IPS-20b (cell line): ENCODE data around the gene SLC25A22.

Experiments used
- H3K27ac ChIP-seq: one replicate; pipeline ENCODE4 v1.5.1; 2013; ENCODE audit warnings: low read length
- H3K27me3 ChIP-seq: 2 replicates; pipeline ENCODE4 v1.6.1; 2013; ENCODE audit warnings: mild to moderate bottlenecking, low read length, inconsistent platforms; ENCODE audit not compliant: insufficient read depth
- H3K36me3 ChIP-seq: 2 replicates; pipeline ENCODE4 v1.6.1; 2013; ENCODE audit warnings: low read depth, mild to moderate bottlenecking, inconsistent platforms, low read length, moderate library complexity; ENCODE audit not compliant: insufficient read depth
- H3K4me1 ChIP-seq: 2 replicates; pipeline ENCODE4 v1.6.1; 2013; ENCODE audit warnings: mild to moderate bottlenecking, control low read depth, inconsistent platforms, low read length, moderate library complexity; ENCODE audit not compliant: insufficient read depth
- H3K4me3 ChIP-seq: 2 replicates; pipeline ENCODE4 v1.5.1; 2013; ENCODE audit warnings: mild to moderate bottlenecking, low read length, inconsistent platforms
- H3K9ac ChIP-seq: 2 replicates; pipeline ENCODE4 v1.6.1; 2013; ENCODE audit warnings: low read depth, mild to moderate bottlenecking, inconsistent platforms, low read length, moderate library complexity
- H3K9me3 ChIP-seq: 2 replicates; pipeline ENCODE4 v1.6.1; 2013; ENCODE audit warnings: mild to moderate bottlenecking, low read depth, low read length, inconsistent platforms; ENCODE audit not compliant: insufficient read depth

The SLC25A22 gene

DNA sequence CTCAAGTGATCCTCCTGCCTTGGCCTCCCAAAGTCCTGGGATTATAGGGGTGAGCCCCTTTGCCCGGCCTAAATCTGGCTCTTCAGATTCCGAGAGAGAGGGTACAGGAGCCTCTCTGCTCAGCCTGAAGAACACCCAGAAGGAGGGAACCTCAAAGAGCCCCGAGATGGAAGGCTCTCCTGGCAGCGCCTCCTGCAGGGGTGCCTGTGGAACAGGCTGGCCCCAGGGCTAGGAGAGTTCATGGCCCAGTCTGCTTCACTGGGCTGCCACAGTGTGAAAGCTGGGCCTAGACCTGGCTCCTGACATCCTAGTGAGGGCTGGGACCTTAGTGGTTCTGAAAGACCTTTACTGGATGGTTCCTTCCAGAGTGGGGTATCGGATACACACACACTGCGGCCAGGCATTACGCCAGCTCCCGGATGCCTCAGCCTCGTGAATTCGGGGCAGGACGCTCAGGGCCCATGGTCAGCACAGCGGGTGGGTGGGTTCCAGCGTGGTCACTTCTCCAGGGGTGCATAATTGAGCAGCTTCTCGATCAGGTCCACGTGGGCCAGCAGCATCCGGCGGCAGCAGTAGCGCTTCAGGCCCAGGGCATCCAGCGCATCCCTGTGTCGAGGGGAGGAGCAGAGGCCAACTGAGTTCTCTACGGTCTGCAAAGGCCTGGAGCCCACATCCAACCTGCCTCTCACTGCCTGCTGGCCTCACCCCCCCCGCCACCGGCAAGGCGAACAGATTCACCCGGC is 42.0 kb upstream of the SLC25A22 start:
- Histone ChIP-seq H3K36me3 (peaks cover 43% of the 10 kb centered on the region), H3K4me3 (no peak overlapping the region), H3K9ac (no peak overlapping the region), H3K4me1 (peaks cover 10% of the 10 kb centered on the region; the same call in 1 of the 2 replicates), H3K27me3 (no peaks in the 10 kb centered on the region), H3K9me3 (no peaks in the 10 kb centered on the region), H3K27ac (no peak overlapping the region)

DNA sequence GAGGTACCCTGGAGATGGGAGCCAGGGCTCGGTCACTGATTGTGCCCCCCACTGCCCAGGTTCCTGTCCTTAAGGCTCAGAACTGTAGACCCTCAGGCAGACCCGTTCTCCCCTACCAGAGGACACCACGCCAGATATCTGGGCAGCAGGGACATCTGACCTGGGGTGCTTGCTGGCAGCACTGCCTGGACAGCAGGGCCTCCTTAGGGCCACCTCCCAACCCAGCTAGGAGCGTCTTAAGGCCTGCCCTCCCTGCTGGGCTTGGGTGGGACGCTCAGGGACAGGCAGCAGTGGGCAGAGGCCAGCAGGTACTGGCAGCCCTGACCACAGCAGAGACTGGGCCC is 41.2 kb upstream of the SLC25A22 start:
- peaks cover 43% of the 10 kb centered on the region for H3K36me3 ChIP-seq
- H3K9me3 ChIP-seq: no peaks in the 10 kb centered on the region
- no peaks in the 10 kb centered on the region for H3K27me3 ChIP-seq
- no peak overlapping the region for H3K9ac ChIP-seq
- H3K27ac ChIP-seq: no peak overlapping the region
- no peak overlapping the region for H3K4me3 ChIP-seq
- H3K4me1 ChIP-seq: peaks cover 10% of the 10 kb centered on the region

DNA sequence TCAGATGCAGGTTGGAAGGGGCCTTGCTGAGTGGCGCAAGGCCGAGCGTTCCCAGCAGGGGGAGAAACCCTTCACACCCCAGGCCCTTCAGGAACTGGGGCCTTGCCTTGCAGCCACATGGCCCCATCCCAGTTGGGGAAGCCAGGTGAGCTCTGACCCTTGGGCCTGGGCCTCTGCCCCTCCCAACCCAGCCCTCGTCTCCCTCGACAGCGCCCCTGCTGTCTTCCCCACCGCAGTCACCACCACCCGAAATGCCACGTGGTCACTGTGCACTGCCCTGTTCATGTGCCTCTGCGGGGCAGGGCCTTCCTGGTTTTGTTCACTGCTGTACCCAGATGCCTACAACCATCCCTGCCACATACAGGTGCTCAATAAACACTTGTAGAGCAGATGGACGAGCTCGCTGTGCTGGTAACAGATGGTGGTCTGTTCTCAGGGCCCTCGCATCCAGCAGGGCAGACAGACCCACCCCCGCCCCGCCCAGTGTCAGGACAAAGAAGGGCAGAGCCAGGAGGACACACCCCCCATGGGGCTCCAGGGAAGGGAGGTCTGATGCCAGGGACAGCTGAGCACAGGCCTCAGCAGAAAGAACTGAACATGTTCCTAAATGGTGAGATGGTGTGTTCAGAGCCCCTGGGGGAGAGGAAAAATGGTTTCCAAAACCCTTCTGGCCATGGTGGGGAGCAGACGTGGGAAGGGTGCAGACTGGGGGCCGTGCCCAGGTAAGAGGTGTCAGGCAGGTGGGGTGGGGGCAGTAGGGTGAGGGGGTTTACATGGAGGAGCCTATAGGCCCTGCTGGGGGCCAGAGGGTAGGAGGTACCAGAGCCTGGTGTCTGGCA is 40.6 kb upstream of the SLC25A22 start:
- peaks cover 13% of the 10 kb centered on the region for H3K4me1 ChIP-seq

DNA sequence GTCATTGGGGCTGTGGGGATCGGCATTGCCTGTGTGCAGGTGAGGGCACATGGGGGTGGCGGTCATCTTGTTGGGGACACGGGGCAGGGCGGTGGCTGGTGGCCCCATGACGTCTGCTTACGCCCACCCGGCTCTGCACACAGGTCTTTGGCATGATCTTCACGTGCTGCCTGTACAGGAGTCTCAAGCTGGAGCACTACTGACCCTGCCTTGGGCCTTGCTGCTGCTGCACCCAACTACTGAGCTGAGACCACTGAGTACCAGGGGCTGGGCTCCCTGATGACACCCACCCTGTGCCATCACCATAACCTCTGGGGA is 39.9 kb upstream of the SLC25A22 start:
- Histone ChIP-seq H3K4me1 (peaks cover 13% of the 10 kb centered on the region), H3K27ac (no peak overlapping the region), H3K4me3 (no peak overlapping the region), H3K27me3 (peaks cover 8% of the 10 kb centered on the region; the same call in 1 of the 2 replicates), H3K9me3 (no peaks in the 10 kb centered on the region), H3K36me3 (peaks cover 43% of the 10 kb centered on the region), H3K9ac (no peak overlapping the region)

More for the DNA sequence above, 40.6 kb upstream of the SLC25A22 start:
- Histone ChIP-seq H3K4me3 (no peak overlapping the region), H3K27me3 (peaks cover 4% of the 10 kb centered on the region; the same call in 1 of the 2 replicates), H3K9me3 (no peaks in the 10 kb centered on the region), H3K9ac (no peak overlapping the region), H3K27ac (no peak overlapping the region), H3K36me3 (peaks cover 43% of the 10 kb centered on the region)

DNA sequence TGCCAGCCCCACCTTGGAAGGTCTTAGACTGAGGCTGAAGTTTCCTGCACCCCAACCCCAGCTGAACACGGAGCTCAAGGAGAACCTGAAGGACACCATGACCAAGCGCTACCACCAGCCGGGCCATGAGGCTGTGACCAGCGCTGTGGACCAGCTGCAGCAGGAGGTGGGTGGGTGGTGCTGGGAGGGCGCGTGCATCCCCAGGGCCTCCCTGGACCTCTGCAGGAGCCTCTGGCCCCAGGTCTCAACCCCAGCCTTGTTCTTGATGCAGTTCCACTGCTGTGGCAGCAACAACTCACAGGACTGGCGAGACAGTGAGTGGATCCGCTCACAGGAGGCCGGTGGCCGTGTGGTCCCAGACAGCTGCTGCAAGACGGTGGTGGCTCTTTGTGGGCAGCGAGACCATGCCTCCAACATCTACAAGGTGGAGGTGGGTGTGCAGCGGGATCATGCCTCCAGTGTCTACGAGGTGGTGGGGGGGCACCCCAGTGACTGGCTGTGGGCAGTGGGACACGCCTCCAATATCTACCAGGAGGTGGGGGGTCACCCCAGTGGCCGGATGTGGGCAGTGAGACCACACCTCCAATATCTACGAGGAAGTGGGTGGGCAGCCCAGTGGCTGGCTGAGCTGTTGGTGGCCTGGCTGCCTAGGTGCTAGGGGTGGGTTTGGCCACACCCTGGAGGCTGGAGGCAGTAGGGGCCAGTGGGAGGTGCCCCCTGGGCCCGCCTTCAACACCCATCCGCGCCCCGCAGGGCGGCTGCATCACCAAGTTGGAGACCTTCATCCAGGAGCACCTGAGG is 39.3 kb upstream of the SLC25A22 start:
- Histone ChIP-seq H3K27me3 (peaks cover 10% of the 10 kb centered on the region; the same call in 1 of the 2 replicates), H3K36me3 (peaks cover 43% of the 10 kb centered on the region), H3K4me3 (no peak overlapping the region), H3K9me3 (no peaks in the 10 kb centered on the region), H3K9ac (no peak overlapping the region), H3K4me1 (peaks cover 13% of the 10 kb centered on the region), H3K27ac (no peak overlapping the region)

DNA sequence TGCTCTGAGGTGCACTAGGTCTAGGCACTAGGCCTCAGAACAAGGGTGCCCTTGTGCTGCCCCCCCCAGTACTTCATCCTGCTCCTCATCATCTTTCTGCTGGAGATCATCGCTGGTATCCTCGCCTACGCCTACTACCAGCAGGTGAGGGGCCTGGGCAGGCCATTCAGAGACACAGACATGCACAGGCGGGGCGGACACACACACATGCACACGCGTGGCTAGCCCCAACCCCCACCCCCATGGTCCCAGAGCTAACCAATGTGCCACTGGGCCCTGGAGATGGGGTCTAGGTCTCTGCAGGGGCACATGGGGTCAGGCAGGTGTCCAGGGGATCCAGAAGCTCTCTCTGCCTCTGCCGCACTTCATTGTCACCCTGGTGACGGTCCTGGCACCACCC is 38.6 kb upstream of the SLC25A22 start:
- Histone ChIP-seq H3K4me3 (no peak overlapping the region), H3K27ac (no peak overlapping the region), H3K27me3 (peaks cover 17% of the 10 kb centered on the region), H3K9ac (no peak overlapping the region), H3K4me1 (peaks cover 19% of the 10 kb centered on the region), H3K36me3 (peaks cover 43% of the 10 kb centered on the region), H3K9me3 (no peaks in the 10 kb centered on the region)

DNA sequence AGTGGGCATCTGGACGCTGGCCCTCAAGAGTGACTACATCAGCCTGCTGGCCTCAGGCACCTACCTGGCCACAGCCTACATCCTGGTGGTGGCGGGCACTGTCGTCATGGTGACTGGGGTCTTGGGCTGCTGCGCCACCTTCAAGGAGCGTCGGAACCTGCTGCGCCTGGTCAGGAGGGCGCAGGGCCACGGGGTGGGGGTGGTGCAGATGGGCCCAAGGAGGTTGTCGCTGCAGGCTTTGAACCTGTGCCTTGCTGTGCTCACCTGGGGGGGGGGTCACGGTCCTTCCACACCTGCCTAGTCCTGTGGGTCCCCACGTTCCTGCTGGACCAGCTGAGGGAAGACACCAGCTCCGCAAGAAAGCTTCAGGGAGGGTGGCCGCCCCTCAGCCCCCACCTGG is 38.2 kb upstream of the SLC25A22 start:
- H3K27ac ChIP-seq: no peak overlapping the region
- peaks cover 21% of the 10 kb centered on the region for H3K4me1 ChIP-seq
- no peak overlapping the region for H3K4me3 ChIP-seq
- H3K27me3 ChIP-seq: peaks cover 21% of the 10 kb centered on the region
- peaks cover 43% of the 10 kb centered on the region for H3K36me3 ChIP-seq
- H3K9me3 ChIP-seq: no peaks in the 10 kb centered on the region
- no peak overlapping the region for H3K9ac ChIP-seq

DNA sequence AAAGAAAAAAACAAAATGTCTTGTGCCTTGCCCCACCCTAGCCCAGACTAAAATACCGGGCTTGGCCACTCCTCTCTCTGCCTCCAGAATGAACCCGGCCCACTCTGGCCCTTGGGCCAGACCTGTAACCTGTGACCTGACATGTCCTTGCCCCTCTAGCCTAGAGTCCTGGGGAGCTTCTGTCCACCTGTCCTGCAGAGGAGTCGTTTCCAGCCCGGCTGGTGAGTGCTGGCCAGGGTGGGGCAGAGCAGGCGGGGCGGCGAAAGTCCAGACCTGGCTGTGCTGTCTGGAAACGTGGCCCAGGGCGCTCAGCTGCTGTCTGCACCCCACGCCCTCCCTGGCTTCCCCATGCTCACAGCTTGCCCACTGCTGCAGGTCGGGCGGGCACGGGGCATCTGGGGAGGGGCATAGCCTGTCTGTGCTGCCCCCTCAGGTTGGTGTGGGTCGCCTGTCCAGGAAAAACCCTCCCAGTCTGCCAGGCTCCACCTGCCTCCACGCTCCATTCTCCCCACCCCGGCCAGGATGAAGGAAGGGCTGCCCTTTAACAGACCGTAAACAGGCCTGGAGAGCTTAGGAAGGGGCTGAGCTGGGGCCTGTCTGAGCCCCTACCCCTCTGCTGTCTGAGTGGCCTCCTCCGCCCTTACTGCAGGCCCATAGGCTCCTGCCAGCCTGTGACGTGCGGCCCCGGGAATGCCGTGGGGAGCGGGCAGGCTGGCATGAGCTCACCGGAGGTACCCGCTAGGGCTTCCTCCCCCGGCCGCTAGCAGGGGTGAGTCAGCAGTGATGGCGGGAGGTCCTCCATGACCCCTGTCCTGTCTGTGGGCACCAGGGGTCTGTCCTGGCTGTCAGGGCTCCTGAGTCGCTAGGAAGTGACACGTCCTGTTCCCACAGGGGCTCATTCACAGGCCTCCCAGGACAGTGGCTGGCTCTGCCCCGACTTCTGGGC is 36.6 kb upstream of the SLC25A22 start:
- no peak overlapping the region for H3K9ac ChIP-seq

DNA sequence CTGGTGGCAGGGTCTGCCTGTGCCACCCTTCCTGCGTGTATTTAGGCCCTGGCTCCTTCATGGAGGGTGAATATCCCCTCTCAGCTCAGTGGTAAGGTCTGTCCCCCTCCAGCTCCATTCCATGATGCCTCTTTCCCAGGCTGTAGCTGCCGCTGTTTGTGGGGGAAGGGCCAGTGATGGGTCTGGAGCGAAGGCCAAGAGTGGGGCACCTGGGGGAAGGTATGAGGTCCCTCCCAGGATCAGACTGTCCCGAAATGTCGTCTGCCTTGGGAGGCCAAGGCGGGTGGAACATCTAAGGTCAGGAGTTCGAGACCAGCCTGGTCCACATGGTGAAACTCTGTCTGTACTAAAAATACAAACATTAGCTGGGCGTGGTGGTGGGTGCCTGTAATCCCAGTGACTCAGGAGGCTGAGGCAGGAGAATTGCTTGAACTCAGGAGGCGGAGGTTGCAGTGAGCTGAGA is 35.8 kb upstream of the SLC25A22 start:
- peaks cover 18% of the 10 kb centered on the region for H3K4me1 ChIP-seq
- H3K9ac ChIP-seq: no peak overlapping the region
- no peak overlapping the region for H3K27ac ChIP-seq
- peak overlapping the region; percentile 69; the same call in 1 of the 2 replicates for H3K4me3 ChIP-seq
- no peaks in the 10 kb centered on the region for H3K9me3 ChIP-seq
- peaks cover 22% of the 10 kb centered on the region; the same call in 1 of the 2 replicates for H3K36me3 ChIP-seq
- H3K27me3 ChIP-seq: peaks cover 45% of the 10 kb centered on the region

More for the DNA sequence above, 36.6 kb upstream of the SLC25A22 start:
- H3K27ac ChIP-seq: no peak overlapping the region
- H3K4me1 ChIP-seq: peaks cover 16% of the 10 kb centered on the region
- H3K4me3 ChIP-seq: no peak overlapping the region
- H3K36me3 ChIP-seq: peaks cover 30% of the 10 kb centered on the region
- peaks cover 37% of the 10 kb centered on the region for H3K27me3 ChIP-seq
- no peaks in the 10 kb centered on the region for H3K9me3 ChIP-seq

DNA sequence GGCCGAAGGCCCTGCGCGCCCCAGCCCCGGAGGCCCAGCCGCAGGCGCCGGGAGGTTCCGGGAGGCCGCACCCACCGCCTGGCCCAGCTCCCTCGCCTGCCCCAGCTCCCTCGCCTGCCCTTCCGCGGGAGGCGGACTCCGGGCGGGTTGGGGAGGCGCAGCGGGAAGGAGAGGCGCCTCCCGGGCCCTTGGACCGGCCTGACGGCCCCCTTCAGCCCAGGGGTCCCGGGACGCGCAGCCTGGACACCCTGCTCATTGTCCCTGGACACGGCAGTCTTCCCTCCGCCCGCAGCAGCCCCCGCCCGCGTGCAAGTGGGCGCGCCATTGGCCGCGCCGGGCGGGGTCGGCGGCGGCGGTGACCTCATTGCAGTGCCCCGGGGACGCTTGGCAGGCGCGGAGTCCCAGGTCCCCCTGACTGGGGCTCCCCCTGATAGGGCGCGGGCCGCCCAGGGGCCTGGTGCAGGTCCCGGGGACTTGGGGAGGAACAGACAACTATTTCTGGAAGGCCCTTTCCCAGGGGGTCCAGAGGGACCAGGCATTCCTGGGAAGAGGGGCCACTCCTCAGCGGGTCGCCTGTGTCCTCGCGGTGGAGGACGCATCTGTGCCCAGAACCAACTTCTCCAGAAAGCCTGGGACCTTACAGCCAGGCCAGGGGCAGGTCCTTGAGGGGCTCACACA is 35.2 kb upstream of the SLC25A22 start:
- Histone ChIP-seq H3K4me1 (peaks cover 19% of the 10 kb centered on the region), H3K27me3 (peaks cover 51% of the 10 kb centered on the region), H3K9me3 (no peaks in the 10 kb centered on the region), H3K27ac (no peak overlapping the region), H3K36me3 (peaks cover 17% of the 10 kb centered on the region; the same call in 1 of the 2 replicates), H3K9ac (peak overlapping the region; percentile 74; the same call in 1 of the 2 replicates), H3K4me3 (peak overlapping the region; percentile 69)
